ENCODE results near the gene CAPN10.
A peak's percentile ranks its signal among the peaks of the same experiment; 100 is the strongest.

- TF ChIP-seq CTCF (IDR thresholded peaks at IDR 0.05; ENCODE audit: insufficient read depth, low read length) (peak; percentile 31), POLR2AphosphoS5 (IDR thresholded peaks at IDR 0.05; ENCODE audit: low read depth) (no peak), SPI1 (IDR thresholded peaks at IDR 0.05; ENCODE audit: borderline replicate concordance, low read depth) (no peak), REST (IDR thresholded peaks at IDR 0.05; ENCODE audit: insufficient replicate concordance, low read depth) (no peak)
Measured at GRCh38 chr2:240556553-240557100, 29.9 kb upstream of the CAPN10 start.

Measured in HL-60 (cell line).